SH-SY5Y (cell line): ENCODE data around the gene CDK16.

Source experiments
- GATA2 ChIP-seq: IDR thresholded peaks from 2 replicates; pipeline ENCODE4 v1.6.1; 2011; ENCODE audit warnings: mild to moderate bottlenecking, low read depth, low read length
- GATA3 ChIP-seq: IDR thresholded peaks from 2 replicates; pipeline ENCODE4 v1.6.1; 2011; ENCODE audit warnings: low read depth, mild to moderate bottlenecking, low read length, moderate library complexity

DNA sequence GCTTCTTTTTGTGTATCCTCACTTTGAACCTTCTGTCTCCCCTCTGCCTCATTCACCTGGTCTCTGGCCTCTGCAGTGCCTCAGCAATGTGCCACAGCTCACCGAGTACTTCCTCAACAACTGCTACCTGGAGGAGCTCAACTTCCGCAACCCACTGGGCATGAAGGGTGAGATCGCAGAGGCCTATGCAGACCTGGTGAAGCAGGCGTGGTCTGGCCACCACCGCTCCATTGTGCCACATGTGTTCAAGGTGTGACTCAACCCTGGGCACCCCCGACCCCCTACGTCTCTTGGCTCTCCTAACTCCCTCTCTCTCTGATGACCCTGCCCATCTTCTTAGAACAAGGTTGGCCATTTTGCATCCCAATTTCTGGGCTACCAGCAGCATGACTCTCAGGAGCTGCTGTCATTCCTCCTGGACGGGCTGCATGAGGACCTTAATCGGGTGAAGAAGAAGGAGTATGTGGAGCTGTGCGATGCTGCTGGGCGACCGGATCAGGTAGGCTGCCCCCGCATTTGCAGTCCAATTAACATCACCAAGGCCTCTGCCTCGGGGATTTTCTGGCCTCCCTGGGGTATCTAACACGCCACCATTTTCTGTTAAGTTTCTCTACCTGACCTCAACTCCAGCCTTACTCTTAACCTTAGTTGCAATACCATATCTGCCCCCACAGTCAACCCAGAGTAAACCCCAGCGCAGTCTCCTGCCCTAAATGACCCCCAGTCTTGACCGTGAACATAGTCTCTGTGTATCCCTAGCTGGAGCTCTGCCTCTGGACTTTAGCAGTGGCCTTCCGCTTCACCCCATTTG is 22.9 kb downstream of the CDK16 start:
- TF ChIP-seq GATA2 = no peak
- no peak for TF ChIP-seq GATA3
